HUES6 (cell line): ENCODE data around the gene OR52I1.

Experiments
- H3K27ac ChIP-seq: 2 replicates; pipeline ENCODE4 v1.7.0; 2013; ENCODE audit warnings: low read depth, mild to moderate bottlenecking, low read length, inconsistent platforms
- H3K27me3 ChIP-seq: 2 replicates; pipeline ENCODE4 v1.6.1; 2013; ENCODE audit warnings: low read length; ENCODE audit not compliant: control insufficient read depth, insufficient read depth
- H3K36me3 ChIP-seq: 2 replicates; pipeline ENCODE4 v1.6.1; 2013; ENCODE audit warnings: low read length; ENCODE audit not compliant: control insufficient read depth, insufficient read depth
- H3K4me1 ChIP-seq: 2 replicates; pipeline ENCODE4 v1.6.1; 2013; ENCODE audit warnings: low read length; ENCODE audit not compliant: control insufficient read depth, insufficient read depth
- H3K4me3 ChIP-seq: 2 replicates; pipeline ENCODE4 v1.5.1; 2013; ENCODE audit warnings: low read depth, low read length
- H3K9ac ChIP-seq: one replicate; pipeline ENCODE4 v1.6.1; 2013; ENCODE audit warnings: mild to moderate bottlenecking, low read length
- H3K9me3 ChIP-seq: 2 replicates; pipeline ENCODE4 v1.6.1; 2013; ENCODE audit warnings: low read depth, low read length; ENCODE audit not compliant: control insufficient read depth, insufficient read depth

OR52I1 gene

DNA sequence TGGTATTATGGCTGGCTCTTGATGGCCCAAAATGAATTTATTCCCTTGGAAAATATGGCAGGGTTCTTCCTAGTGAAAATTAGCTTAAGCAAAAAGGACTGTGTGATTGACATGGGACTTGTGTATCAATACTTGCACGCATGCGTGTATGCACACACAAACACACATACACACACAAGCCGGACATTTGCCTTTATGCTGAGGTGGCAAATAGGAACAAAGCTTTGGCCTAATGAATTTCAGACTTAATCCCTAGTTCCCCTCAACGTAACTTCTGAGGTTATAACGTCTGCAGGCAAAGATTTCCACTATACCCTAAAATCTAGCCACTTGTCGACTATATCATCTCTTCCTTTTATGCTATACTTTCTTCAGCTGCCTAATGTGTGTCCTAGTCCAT, 15.2 kb upstream of the OR52I1 start:
- Histone ChIP-seq H3K9me3 (no peaks in the 10 kb centered on the region), H3K4me3 (no peak overlapping the region), H3K9ac (no peak overlapping the region), H3K36me3 (no peaks in the 10 kb centered on the region), H3K27ac (no peak overlapping the region), H3K4me1 (no peaks in the 10 kb centered on the region), H3K27me3 (peaks cover 3% of the 10 kb centered on the region)

DNA sequence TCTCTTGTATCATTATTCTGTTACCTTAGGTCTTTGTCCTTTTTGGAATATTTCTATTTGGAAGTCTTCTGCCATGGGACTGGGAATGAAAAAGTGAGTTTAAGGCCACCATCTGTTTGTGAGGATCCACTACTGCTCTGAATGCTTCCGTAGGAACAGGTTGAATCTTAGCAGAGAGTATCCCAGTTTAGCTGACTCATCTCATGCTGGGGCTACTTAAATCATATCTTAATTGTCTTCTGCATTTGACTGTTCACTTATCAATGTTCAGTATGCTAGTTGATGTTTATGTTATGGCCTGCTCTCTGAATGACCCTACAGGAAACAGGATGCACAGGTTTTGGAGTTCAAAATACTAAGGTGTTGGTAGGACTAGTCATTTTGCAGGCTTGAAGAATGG, 13.7 kb upstream of the OR52I1 start:
- peaks cover 7% of the 10 kb centered on the region for H3K27me3 ChIP-seq
- no peaks in the 10 kb centered on the region for H3K36me3 ChIP-seq
- no peak overlapping the region for H3K4me3 ChIP-seq
- no peaks in the 10 kb centered on the region for H3K4me1 ChIP-seq
- no peaks in the 10 kb centered on the region for H3K9me3 ChIP-seq
- H3K9ac ChIP-seq, result no peak overlapping the region
- no peak overlapping the region for H3K27ac ChIP-seq

GRCh38 chr11:4581443-4581842, 12.4 kb upstream of the OR52I1 start, which contains the start of gene OR52I2:
Gene OR52I2, plus strand, starts transcription at chr11:4581743.
- Histone ChIP-seq H3K36me3 (no peaks in the 10 kb centered on the region), H3K4me1 (no peaks in the 10 kb centered on the region), H3K4me3 (no peak within 1 kb of the TSS), H3K27me3 (peaks cover 12% of the 10 kb centered on the region), H3K9ac (no peak within 1 kb of the TSS), H3K9me3 (no peaks in the 10 kb centered on the region), H3K27ac (no peak within 1 kb of the TSS)

DNA sequence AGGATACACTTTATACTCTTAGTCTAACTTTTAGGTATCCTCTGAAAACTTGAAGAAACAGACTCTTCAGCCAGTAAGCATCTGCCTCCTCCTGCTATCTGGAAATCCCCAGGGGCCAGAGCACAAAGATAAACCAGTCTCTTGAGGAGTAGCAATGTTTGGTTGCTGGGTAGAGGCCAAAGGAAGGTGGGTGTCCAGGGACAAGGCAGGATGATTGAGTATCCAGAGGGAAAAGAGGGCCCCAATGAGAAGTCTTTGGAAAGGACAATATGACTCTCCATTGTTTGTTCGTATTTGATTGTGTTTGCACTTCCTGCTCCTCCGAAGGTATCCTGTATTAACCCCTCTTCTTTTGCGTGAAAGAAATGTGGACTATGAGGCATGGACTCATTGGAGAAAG, 4.8 kb upstream of the OR52I1 start:
- Histone ChIP-seq H3K4me3 (no peak overlapping the region), H3K9ac (no peak overlapping the region), H3K27ac (no peak overlapping the region), H3K9me3 (no peaks in the 10 kb centered on the region), H3K27me3 (peaks cover 7% of the 10 kb centered on the region; the same call in 1 of the 2 replicates), H3K36me3 (no peaks in the 10 kb centered on the region), H3K4me1 (no peaks in the 10 kb centered on the region)

GRCh38 chr11:4605057-4605456, 11.2 kb downstream of the OR52I1 start:
- H3K36me3 ChIP-seq, result peaks cover 17% of the 10 kb centered on the region
- H3K9ac ChIP-seq, result no peak overlapping the region
- no peaks in the 10 kb centered on the region for H3K9me3 ChIP-seq
- H3K27ac ChIP-seq, result no peak overlapping the region
- no peaks in the 10 kb centered on the region for H3K4me1 ChIP-seq
- H3K27me3 ChIP-seq, result peaks cover 6% of the 10 kb centered on the region; the same call in 1 of the 2 replicates
- no peak overlapping the region for H3K4me3 ChIP-seq

- H3K27ac ChIP-seq, result no peak overlapping the region
- no peak overlapping the region for H3K4me3 ChIP-seq
- H3K9me3 ChIP-seq, result no peaks in the 10 kb centered on the region
- no peak overlapping the region for H3K9ac ChIP-seq
- H3K27me3 ChIP-seq, result peaks cover 8% of the 10 kb centered on the region; the same call in 1 of the 2 replicates
- peaks cover 6% of the 10 kb centered on the region for H3K36me3 ChIP-seq
- H3K4me1 ChIP-seq, result no peaks in the 10 kb centered on the region
Observed at GRCh38 chr11:4606231-4607015, 12.6 kb downstream of the OR52I1 start.

DNA sequence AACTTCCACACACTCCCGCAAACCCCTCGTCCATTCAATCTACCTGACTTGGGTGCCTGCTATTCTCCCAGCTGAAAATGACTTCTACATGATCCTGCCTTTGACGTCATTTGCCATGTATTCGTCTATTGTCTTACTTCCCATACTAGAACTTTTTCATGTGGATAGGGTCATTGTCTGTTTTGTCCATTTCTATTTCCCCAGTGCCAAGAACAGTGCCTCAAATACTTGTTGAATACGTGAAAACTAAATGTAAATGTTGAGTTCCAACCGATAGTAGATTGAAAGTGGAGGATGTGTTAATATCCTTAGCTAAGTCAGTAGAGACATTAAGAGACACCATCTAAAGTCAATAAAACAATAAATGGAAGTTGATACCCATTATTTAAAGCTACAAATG, 13.3 kb downstream of the OR52I1 start:
- no peaks in the 10 kb centered on the region for H3K36me3 ChIP-seq
- H3K9ac ChIP-seq, result no peak overlapping the region
- peak overlapping the region; percentile 72 for H3K4me3 ChIP-seq
- H3K27ac ChIP-seq, result no peak overlapping the region
- H3K4me1 ChIP-seq, result no peaks in the 10 kb centered on the region
- H3K27me3 ChIP-seq, result peaks cover 8% of the 10 kb centered on the region; the same call in 1 of the 2 replicates
- H3K9me3 ChIP-seq, result no peaks in the 10 kb centered on the region

- Histone ChIP-seq H3K27ac (no peak within 1 kb of the TSS), H3K27me3 (peaks cover 13% of the 10 kb centered on the region; the same call in 1 of the 2 replicates), H3K9ac (peak within 1 kb of the TSS; percentile 68), H3K9me3 (no peaks in the 10 kb centered on the region), H3K4me3 (peak within 1 kb of the TSS; percentile 72), H3K4me1 (no peaks in the 10 kb centered on the region), H3K36me3 (no peaks in the 10 kb centered on the region)
Observed at GRCh38 chr11:4607781-4608666, 14.2 kb downstream of the OR52I1 start, which contains the start of gene TRIM68. Gene TRIM68, minus strand, starts transcription at chr11:4608231. Its CDS starts 2,727 bp downstream, at chr11:4605504.

DNA sequence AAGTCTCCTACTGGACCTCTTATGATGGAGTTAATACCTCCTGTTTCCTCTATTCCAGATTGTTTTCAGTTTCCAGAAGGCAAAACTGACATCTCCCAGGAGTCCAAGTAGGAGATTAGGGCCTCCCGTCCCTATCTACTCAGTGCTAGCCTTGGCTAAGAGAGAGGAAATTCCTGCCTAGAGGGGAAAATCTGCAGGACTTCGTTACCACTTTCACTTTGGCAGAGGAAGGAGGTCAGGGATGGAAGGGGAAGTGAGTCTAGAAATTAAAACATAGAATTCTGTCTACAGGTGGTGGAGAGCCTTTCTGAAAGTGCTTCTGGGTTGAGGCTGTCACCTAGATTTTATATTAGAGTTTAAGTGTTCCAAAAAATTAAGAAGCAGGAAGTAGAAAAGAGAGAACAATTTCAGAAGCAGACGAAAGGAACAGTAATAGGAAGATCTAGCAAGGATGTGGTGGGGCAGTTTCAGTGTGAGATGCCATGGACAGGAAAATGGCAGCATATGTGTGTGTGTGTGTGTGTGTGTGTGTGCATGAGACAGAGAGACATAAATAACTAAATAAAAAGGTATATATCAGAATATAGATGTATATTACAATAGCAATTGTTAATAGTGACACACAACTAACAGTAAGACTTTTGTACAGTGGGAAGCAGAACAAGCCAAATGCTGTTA, 16.6 kb downstream of the OR52I1 start:
- no peaks in the 10 kb centered on the region for H3K4me1 ChIP-seq
- no peaks in the 10 kb centered on the region for H3K9me3 ChIP-seq
- no peak overlapping the region for H3K9ac ChIP-seq
- no peak overlapping the region for H3K4me3 ChIP-seq
- H3K27me3 ChIP-seq, result peaks cover 13% of the 10 kb centered on the region; the same call in 1 of the 2 replicates
- no peak overlapping the region for H3K27ac ChIP-seq
- no peaks in the 10 kb centered on the region for H3K36me3 ChIP-seq

- H3K27me3 ChIP-seq, result peaks cover 13% of the 10 kb centered on the region; the same call in 1 of the 2 replicates
- no peak overlapping the region for H3K27ac ChIP-seq
- H3K4me3 ChIP-seq, result no peak overlapping the region
- no peaks in the 10 kb centered on the region for H3K36me3 ChIP-seq
- no peaks in the 10 kb centered on the region for H3K9me3 ChIP-seq
- H3K4me1 ChIP-seq, result no peaks in the 10 kb centered on the region
- H3K9ac ChIP-seq, result no peak overlapping the region
Observed at GRCh38 chr11:4611986-4612385, 18.1 kb downstream of the OR52I1 start.
